ENCODE results near the gene SDR9C7. TPM values are rescaled to one million over a fixed set of nuclear protein-coding genes. Genes with fewer than 3 reads are reported as not detected.
"Not testable (repeated sequence)": the region's sequence is repeated elsewhere in the genome, so short reads cannot be mapped to it uniquely, and the experiment has no call there.

Gene SDR9C7
- total RNA-seq, 1 donor from 2014 or later: not detected

- no peak for DNase-seq (ENCODE audit: low spot score)
These were observed 19.1 kb upstream of the SDR9C7 start for GRCh38 chr12:56953314-56953713.

- no peak for DNase-seq (ENCODE audit: low spot score)
These were observed 17.6 kb upstream of the SDR9C7 start for GRCh38 chr12:56951582-56952339.

- no peak for DNase-seq (ENCODE audit: low spot score)
These were observed 14.7 kb upstream of the SDR9C7 start for GRCh38 chr12:56948881-56949280.

- DNase-seq (ENCODE audit: low spot score): no peak
These were observed 14.2 kb upstream of the SDR9C7 start for GRCh38 chr12:56948457-56948777.

GRCh38 chr12:56947633-56948456 lies 13.6 kb upstream of the SDR9C7 start:
- DNase-seq (ENCODE audit: low spot score): no peak

- no peak for DNase-seq (ENCODE audit: low spot score)
These were observed 9.7 kb upstream of the SDR9C7 start for GRCh38 chr12:56943878-56944277.

GRCh38 chr12:56943374-56943773 lies 9.2 kb upstream of the SDR9C7 start:
- DNase-seq (ENCODE audit: low spot score): not testable (repeated sequence)

GRCh38 chr12:56941299-56942017 lies 7.2 kb upstream of the SDR9C7 start:
- DNase-seq (ENCODE audit: low spot score): peak; percentile 63

GRCh38 chr12:56940942-56941298 lies 6.7 kb upstream of the SDR9C7 start:
- not testable (repeated sequence) for DNase-seq (ENCODE audit: low spot score)

- DNase-seq (ENCODE audit: low spot score): no peak
These were observed 1.5 kb upstream of the SDR9C7 start for GRCh38 chr12:56935752-56936151.

- no peak for DNase-seq (ENCODE audit: low spot score)
These were observed 949 bp upstream of the SDR9C7 start for GRCh38 chr12:56935157-56935556.

GRCh38 chr12:56932867-56933266 lies 1.3 kb downstream of the SDR9C7 start:
- peak; percentile 44 for DNase-seq (ENCODE audit: low spot score)

- no peak for DNase-seq (ENCODE audit: low spot score)
These were observed 2.1 kb downstream of the SDR9C7 start for GRCh38 chr12:56932146-56932545.

GRCh38 chr12:56931474-56931978 lies 2.7 kb downstream of the SDR9C7 start:
- DNase-seq (ENCODE audit: low spot score): peak; percentile 79

GRCh38 chr12:56930241-56930640 lies 4.0 kb downstream of the SDR9C7 start:
- DNase-seq (ENCODE audit: low spot score): no peak

GRCh38 chr12:56929780-56930179 lies 4.4 kb downstream of the SDR9C7 start:
- no peak for DNase-seq (ENCODE audit: low spot score)

GRCh38 chr12:56928262-56928661 lies 5.9 kb downstream of the SDR9C7 start:
- DNase-seq (ENCODE audit: low spot score): no peak

- DNase-seq (ENCODE audit: low spot score): no peak
These were observed 6.9 kb downstream of the SDR9C7 start for GRCh38 chr12:56927281-56927680.

GRCh38 chr12:56922031-56922430 lies 12.2 kb downstream of the SDR9C7 start:
- DNase-seq (ENCODE audit: low spot score): no peak

GRCh38 chr12:56921346-56921745 lies 12.9 kb downstream of the SDR9C7 start:
- DNase-seq (ENCODE audit: low spot score): no peak

GRCh38 chr12:56918139-56918538 lies 16.1 kb downstream of the SDR9C7 start:
- DNase-seq (ENCODE audit: low spot score): not testable (repeated sequence)

- DNase-seq (ENCODE audit: low spot score): no peak
These were observed 17.2 kb downstream of the SDR9C7 start for GRCh38 chr12:56916996-56917333.
